Temporal lobe (tissue), 2 donors: ENCODE data around the gene SLC37A3. TPM values are rescaled to one million over a fixed set of nuclear protein-coding genes. Genes with fewer than 3 reads are reported as not detected.

Experiments
- small RNA-seq: library from RNA; depleted of rRNA; stranded (forward); fragments of <200 nt; gene quantifications from one replicate; pipeline ENCODE3, GENCODE V24; 2014; ENCODE audit warnings: low replicate concordance
- total RNA-seq: library from RNA; depleted of rRNA; stranded (reverse); fragments of >200 nt; gene quantifications from one replicate; pipeline ENCODE4 v1.2.3, GENCODE V29; 2014

SLC37A3 gene
- total RNA-seq, 1 donor from 2014 or later = 105 TPM

Small RNA genes within 50 kb of the gene (small RNA-seq; reads per million reads assigned to genes)
- not detected for gene RNA5SP247
- 10.0 reads per million, percentile 94 among the genes with 10 or more reads in this experiment for gene RNA5SP248

Other genes starting within 250 kb of the SLC37A3 start
- gene KDM7A, start 221.5 kb downstream of the SLC37A3 start, total RNA-seq = 16.2 TPM
- not detected for gene RAB19, start 5.5 kb upstream of the SLC37A3 start, total RNA-seq
- gene MKRN1, start 81.0 kb upstream of the SLC37A3 start, total RNA-seq = 80.9 TPM
- 20.7 TPM for gene DENND2A, start 242.3 kb upstream of the SLC37A3 start, total RNA-seq